ENCODE measurements around the gene LMOD3. TPM values are rescaled to one million over a fixed set of nuclear protein-coding genes. Genes with fewer than 3 reads are reported as not detected.

The LMOD3 gene
- total and polyA plus RNA-seq, 2 of the 4 experiments (the other 2 are of a cell fraction): not detected

DNA sequence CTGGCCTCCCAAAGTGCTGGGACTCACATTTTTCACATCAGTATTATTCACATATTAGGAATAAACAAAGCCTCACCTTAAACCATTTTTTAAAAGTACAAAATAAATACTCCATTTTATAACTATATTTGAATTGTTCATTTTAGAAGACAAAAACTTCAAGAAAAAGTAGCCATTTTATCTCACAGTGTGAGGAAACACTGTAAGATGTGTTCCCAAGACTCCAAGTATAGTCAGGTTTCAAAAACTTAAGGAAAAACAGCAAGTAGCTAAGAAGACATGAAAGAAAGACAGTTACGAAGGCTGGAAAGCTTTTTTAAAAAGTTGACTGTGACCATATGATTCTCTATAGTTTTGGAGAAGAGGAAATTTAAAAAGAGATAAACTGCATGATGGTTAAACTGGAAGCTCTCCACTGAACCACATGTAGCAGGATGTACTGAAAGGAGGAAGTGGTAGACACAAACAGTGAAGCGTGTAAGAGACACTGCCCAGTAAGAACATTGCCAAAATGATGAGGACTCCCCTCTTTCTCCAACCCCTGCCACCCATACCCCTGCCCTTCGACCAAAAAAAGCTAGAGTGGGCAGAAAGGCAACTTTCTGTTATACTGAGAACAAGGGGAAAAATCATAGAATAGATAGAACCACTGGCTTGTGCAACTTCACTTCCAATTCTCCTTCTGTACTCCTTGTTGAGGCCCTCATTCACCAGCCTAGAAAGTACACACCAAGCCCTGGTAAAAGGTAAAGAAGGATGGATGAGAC, 64.0 kb downstream of the LMOD3 start:
- Histone ChIP-seq H3K4me1 (ENCODE audit: control insufficient read depth, insufficient read depth, low read length) (no peaks in the 10 kb centered on the region), H2BK5ac (ENCODE audit: low read depth, low read length, poor library complexity, severe bottlenecking) (no peak overlapping the region), H3K4ac (ENCODE audit: low read depth, low read length) (no peak overlapping the region), H3K79me1 (ENCODE audit: low read depth in 1 of 2, low read length in 2 of 2) (peaks cover 0 to 11% of the 10 kb centered on the region in 2 experiments; a peak in 2 of 4 replicates), H2BK120ac (ENCODE audit: low read depth, low read length) (no peak overlapping the region), H4K20me1 (ENCODE audit: insufficient read depth, low read length) (no peaks in the 10 kb centered on the region), H3K4me3 (ENCODE audit: insufficient read depth, low read depth, low read length) (no peak overlapping the region), H3K27ac (ENCODE audit: insufficient read depth, low read length) (no peak overlapping the region), H3K4me2 (ENCODE audit: low read depth, low read length) (no peak overlapping the region), H3K9me1 (ENCODE audit: insufficient read depth, low read length) (no peaks in the 10 kb centered on the region), H2AK9ac (replicated peaks; ENCODE audit: low read depth, low read length, poor library complexity) (no peak overlapping the region), H2AFZ (replicated peaks; ENCODE audit: low read length, poor library complexity) (no peak overlapping the region), H3K27me3 (ENCODE audit: control insufficient read depth, insufficient read depth, low read length) (no peaks in the 10 kb centered on the region), H2BK20ac (ENCODE audit: low read depth, low read length) (no peak overlapping the region), H3K36me3 (ENCODE audit: control insufficient read depth, insufficient read depth, low read length) (peaks cover 28% of the 10 kb centered on the region), H3K23ac (ENCODE audit: low read depth, low read length) (no peak overlapping the region), H2BK15ac (ENCODE audit: low read depth, low read length) (no peak overlapping the region), H4K5ac (ENCODE audit: low read depth, low read length) (no peak overlapping the region), H2AK5ac (ENCODE audit: low read depth, low read length) (no peak overlapping the region), H4K8ac (ENCODE audit: low read depth in 2 of 2, low read length in 2 of 2) (no peak overlapping the region), H3K14ac (replicated peaks; ENCODE audit: low read depth, low read length) (no peak overlapping the region), H3K9me3 (ENCODE audit: control insufficient read depth, insufficient read depth, low read length) (no peaks in the 10 kb centered on the region), H4K91ac (ENCODE audit: insufficient read depth, low read depth, low read length) (no peak overlapping the region), H3K18ac (ENCODE audit: low read depth, low read length) (no peak overlapping the region), H3K9ac (ENCODE audit: low read depth, low read length) (no peak overlapping the region), H3K56ac (ENCODE audit: extremely low read depth, insufficient read depth, low read length) (no peak overlapping the region)
- BruUV-seq (replicated peaks): no TSS peak
- DNase-seq: no peak
- TF ChIP-seq ELK1 (IDR thresholded peaks at IDR 0.05; ENCODE audit: borderline replicate concordance, low read depth, low read length) (no peak), CTCF (conservative IDR thresholded peaks at IDR 0.05; ENCODE audit: low read depth, low read length) (no peak), MXI1 (IDR thresholded peaks at IDR 0.05; ENCODE audit: borderline replicate concordance, low read depth, low read length) (no peak)
- intact Hi-C loops (cut with micrococcal nuclease) (no loop called here), in situ Hi-C loops (cut with MboI; ENCODE audit: low sequenced_read_pairs) (no loop called here), dilution Hi-C loops (cut with HindIII; ENCODE audit: low sequenced_read_pairs, unreplicated experiment) (no loop called here)
- ChIA-PET CTCF (no interaction called here), POLR2A (ENCODE audit: unreplicated experiment) (no interaction called here)
- ATAC-seq (ENCODE audit: low read depth): no peak
- no CpG with 5 or more reads among the region's 3 CpGs for WGBS, 2 experiments (ENCODE audit: extremely low coverage in 2 of 2, insufficient read length in 1 of 2)

Other genes starting within 250 kb of the LMOD3 start
- under 0.01 TPM in 1 of 2 replicates, not detected in the other for gene TAFA4, start 190.0 kb downstream of the LMOD3 start, total RNA-seq (2012; rRNA removed)
- not detected in 2 replicates for gene TAFA4, start 190.0 kb downstream of the LMOD3 start, polyA plus RNA-seq (2012; rRNA removed)
- 35.6 and 41.2 TPM in 2 replicates for gene EOGT, start 108.9 kb downstream of the LMOD3 start, total RNA-seq (2012; rRNA removed)
- 9.7 and 12.3 TPM in 2 replicates for gene EOGT, start 108.9 kb downstream of the LMOD3 start, polyA plus RNA-seq (2012; rRNA removed)
- 39.1 and 57.5 TPM in 2 replicates for gene TMF1, start 70.3 kb downstream of the LMOD3 start, total RNA-seq (2012; rRNA removed)
- 9.5 and 12.4 TPM in 2 replicates for gene TMF1, start 70.3 kb downstream of the LMOD3 start, polyA plus RNA-seq (2012; rRNA removed)
- gene UBA3, start 42.2 kb downstream of the LMOD3 start, total RNA-seq (2012; rRNA removed): 64.3 and 77.2 TPM in 2 replicates
- 42.6 and 51.8 TPM in 2 replicates for gene UBA3, start 42.2 kb downstream of the LMOD3 start, polyA plus RNA-seq (2012; rRNA removed)
- gene ARL6IP5, start 37.7 kb downstream of the LMOD3 start, total RNA-seq (2012; rRNA removed): 98.8 and 126 TPM in 2 replicates
- 68.7 and 76.4 TPM in 2 replicates for gene ARL6IP5, start 37.7 kb downstream of the LMOD3 start, polyA plus RNA-seq (2012; rRNA removed)